GM12891 (cell line): ENCODE results near the gene SRRM2.

Experiments
- PAX5 ChIP-seq: IDR thresholded peaks from 2 replicates; pipeline ENCODE4 v1.6.1; 2011; ENCODE audit warnings: low read length, moderate library complexity, mild to moderate bottlenecking; ENCODE audit not compliant: insufficient read depth, severe bottlenecking
- POLR2A ChIP-seq: IDR thresholded peaks from 2 replicates; pipeline ENCODE4 v1.6.1; 2011; ENCODE audit warnings: low read depth, low read length, control low read depth
- POLR2AphosphoS5 ChIP-seq: IDR thresholded peaks from 2 replicates; pipeline ENCODE4 v1.6.1; 2011; ENCODE audit warnings: low read depth, low read length, control low read depth
- POU2F2 ChIP-seq: IDR thresholded peaks from 2 replicates; pipeline ENCODE4 v1.6.1; 2011; ENCODE audit warnings: low read depth, mild to moderate bottlenecking, control low read depth, low read length, moderate library complexity
- SPI1 ChIP-seq: IDR thresholded peaks from 2 replicates; pipeline ENCODE4 v1.6.1; 2011; ENCODE audit warnings: low read depth, low read length, control low read depth
- TAF1 ChIP-seq: IDR thresholded peaks from 2 replicates; pipeline ENCODE4 v1.6.1; 2011; ENCODE audit warnings: low read depth, low read length, control low read depth

DNA sequence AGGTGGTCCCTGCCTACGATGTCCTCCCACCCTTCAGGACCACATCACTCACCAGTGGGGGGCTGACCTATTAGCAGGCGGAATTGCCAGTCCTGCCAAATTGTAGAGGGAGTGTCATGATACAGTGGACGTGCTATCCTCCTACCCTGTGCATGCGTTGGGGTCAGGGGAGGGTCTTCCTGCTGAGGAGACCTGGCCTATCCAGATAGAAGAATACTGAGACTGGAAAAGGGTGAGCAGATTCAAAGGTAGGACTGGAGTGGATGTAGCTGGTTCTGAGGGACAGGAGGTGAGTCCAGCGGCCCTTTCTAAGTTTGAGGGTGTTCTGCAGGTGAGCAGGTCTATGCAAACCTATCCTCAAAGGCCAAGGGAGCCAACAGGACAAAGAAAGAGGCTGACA is 53.8 kb downstream of the SRRM2 start:
- no peak for TF ChIP-seq POLR2AphosphoS5
- TF ChIP-seq POLR2A, result no peak
- TF ChIP-seq TAF1, result no peak
- TF ChIP-seq PAX5, result no peak
- no peak for TF ChIP-seq SPI1
- no peak for TF ChIP-seq POU2F2
